ENCODE results near the gene BRCA1. TPM values are rescaled to one million over a fixed set of nuclear protein-coding genes. Genes with fewer than 3 reads are reported as not detected.
"Not testable (repeated sequence)": the region's sequence is repeated elsewhere in the genome, so short reads cannot be mapped to it uniquely, and the experiment has no call there.

Gene BRCA1
- total RNA-seq, 1 donor from 2014 or later, result 6.1 TPM

- FAIRE-seq (no peak), DNase-seq (ENCODE audit: low spot score in 2 of 2) (no peak)
Measured at GRCh38 chr17:43011728-43012472, 113.3 kb downstream of the BRCA1 start.

DNA sequence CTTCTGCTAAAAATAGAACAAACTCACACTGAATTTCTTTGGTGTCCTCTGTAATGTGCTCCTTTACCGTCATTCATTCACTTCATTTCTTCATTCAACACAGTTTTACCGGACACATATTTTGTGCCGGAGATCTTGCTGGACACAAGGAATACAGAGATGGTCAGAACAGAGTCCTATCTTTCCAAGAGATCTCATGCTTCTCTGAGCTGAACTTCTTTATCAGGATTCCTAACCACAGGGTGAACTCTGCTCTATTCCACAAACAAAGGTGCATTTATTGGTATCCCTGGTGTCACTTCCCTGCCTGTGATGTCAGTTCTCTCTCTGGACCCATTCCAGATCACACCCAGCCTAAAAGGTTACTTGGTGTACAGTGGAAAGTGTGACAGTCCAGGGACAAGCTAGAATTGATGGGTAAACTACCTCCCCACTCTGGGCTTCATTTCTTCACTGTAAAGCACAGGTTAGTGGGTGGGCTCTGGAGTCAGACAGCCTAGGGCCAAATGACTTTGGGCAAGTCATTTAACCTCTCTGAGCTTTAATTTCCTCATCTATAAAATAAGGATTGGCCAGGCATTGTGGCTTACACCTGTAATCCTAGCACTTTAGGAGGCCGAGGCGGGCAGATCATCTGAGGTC is 114.4 kb downstream of the BRCA1 start:
- no peak for FAIRE-seq
- DNase-seq (ENCODE audit: low spot score in 2 of 2), result no peak

DNA sequence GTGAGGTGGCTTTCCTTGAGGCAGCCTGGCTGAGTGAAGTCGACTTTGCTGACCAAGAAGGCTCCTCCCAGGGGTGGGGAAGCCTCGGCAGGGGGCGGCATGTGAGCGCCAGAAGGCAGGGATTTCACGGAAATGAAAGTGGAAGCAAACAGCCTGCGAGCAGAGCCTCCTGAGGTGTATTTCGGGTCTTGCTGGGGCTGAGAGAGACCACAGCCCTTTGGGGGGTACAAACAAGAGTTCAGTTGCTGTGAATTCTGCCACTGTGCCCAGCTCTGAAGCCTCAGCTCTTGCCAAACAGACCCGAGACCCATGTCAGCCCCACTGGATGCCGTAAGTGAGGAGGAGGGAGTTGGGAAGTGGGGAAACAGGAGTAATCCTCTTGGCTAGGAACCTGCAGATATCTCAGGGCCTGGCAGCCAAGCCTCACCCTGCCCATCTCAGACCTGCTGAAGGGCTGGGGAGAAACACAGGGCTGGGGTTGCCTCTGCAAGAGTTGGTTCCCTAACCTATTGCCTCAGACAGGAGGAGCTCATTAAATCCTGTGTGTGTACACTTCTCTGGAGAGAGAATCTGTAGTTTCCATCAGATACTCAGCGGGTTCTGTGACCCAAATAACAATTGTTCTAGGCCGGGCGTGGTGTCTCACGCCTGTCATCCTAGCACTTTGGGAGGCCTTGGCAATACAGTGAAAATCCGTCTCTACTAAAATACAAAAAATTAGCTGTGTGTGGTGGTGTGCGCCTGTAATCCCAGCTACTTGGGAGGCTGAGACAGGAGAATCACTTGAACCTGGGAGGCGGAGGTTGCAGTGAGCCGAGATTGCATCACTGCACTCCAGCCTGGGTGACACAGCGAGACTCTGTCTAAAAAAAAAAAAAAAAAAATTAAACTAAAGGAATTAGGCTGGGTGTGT is 118.3 kb downstream of the BRCA1 start, which contains the start of gene IFI35:
Gene IFI35 (plus strand): TSS at position 146 of the 913 bp plus-strand sequence. CDS start 164 bp downstream, at position 310.
- FAIRE-seq, result no peak
- peak in 1 of 2 donors; percentile 62 for DNase-seq (ENCODE audit: low spot score in 2 of 2)

DNA sequence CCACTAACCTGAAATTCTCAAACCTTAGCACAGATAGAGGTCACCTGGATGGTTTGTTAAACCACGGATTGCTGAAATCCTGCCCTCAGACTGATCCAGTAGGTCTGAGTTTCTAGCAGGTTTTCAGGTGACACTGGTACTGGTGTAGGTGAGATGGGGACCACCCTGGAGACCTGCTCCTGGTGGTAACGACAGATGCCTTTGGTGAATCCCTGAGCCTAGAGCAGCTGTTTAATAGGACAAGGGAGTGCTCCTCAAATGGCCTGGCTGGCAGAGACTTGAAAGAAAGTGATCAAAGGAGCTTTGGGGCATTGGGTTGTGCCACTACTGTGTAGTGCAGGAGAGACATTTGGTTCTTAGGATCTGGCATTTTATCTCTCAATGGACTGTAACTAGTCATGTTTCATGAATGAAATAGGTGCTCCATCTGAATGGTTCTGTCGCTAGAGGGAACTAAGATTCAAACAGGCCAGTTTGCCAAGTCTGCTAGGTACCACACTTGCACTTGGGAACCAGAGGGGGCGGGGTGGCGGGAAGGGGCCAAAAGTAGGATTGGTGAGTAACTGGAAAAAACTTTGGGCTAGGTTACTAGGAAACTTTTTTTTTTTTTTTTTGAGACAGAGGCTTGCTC is 121.5 kb downstream of the BRCA1 start:
- no peak for FAIRE-seq

GRCh38 chr17:43000894-43001293 is 124.3 kb downstream of the BRCA1 start:
- DNase-seq (ENCODE audit: low spot score in 2 of 2); FAIRE-seq: not testable (repeated sequence)

More for the DNA sequence above, 121.5 kb downstream of the BRCA1 start:
- DNase-seq (ENCODE audit: low spot score in 2 of 2), result no peak

DNA sequence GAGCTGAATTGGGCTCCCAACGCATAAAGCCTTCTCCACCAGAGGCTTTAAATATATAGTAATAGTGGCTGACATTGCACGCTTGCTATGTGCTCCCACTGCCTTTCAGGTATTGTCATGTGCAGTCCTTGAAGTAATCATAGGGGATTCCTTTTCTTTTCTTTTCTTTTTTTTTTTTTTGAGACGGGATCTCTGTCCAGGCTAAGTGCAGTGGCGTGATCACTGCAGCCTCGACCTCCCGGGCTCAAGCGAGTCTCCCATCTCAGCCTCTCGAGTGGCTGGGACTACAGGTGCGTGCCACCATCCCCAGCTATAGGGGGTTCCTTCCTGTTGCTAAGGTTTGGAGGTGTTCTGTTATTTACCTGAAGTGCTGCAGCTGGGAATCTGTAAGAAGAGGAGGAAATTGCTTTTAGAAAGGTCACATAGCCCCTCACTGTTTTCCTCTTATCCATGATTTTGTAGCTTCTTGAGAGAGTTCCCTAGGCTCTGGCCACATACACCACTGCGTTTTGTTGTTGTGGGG is 126.1 kb downstream of the BRCA1 start:
- FAIRE-seq (no peak), DNase-seq (ENCODE audit: low spot score in 2 of 2) (no peak)

DNA sequence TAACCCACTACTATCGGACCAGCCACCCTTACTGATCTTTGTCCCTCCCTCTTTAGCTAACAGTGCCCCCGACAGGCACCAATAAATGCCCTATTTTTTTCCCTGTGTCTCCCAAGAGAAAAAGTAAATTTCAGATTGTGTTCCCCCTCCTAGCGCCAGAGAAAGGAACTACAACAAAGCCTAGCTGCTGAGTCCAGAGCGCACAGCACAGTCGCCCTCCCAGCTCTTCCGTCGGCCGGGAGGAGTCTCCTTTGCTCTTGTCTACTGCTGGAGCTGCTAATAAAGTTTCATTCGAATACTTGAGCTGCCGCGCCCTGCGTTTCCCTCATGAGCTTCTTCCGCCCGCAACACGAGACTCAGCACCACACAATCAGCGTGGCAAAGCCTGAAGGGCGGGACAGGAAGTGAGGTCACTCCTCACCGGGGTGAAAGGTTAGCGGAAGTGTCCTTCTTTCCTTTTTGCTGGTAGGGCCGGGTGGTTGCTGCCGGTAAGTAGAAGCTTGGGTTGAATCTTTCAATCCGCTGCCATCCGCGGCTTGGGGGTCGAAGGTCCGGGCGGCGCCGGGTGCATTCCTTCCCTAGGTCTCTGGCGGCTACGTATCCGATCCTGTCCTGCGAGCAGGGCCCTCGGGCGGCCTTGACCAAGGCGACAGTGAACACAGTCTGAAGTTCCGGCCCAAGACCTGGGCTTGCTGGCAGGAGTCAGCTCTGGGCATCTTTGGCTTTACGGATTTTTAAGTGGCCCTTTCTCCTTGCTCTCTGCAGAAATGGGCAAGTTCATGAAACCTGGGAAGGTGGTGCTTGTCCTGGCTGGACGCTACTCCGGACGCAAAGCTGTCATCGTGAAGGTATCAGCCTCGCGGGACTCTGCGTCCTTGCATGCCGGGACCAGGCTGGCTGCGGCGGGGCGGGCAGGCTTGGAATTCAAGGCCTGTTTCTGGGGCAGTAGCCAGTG is 126.9 kb downstream of the BRCA1 start, which contains the start of gene RPL27:
Gene RPL27 (plus strand): TSS at position 436 of the 955 bp plus-strand sequence. CDS start 332 bp downstream, at position 768.
- peak; percentile 84 to 95 for DNase-seq (ENCODE audit: low spot score in 2 of 2)
- FAIRE-seq, result peak; percentile 96

DNA sequence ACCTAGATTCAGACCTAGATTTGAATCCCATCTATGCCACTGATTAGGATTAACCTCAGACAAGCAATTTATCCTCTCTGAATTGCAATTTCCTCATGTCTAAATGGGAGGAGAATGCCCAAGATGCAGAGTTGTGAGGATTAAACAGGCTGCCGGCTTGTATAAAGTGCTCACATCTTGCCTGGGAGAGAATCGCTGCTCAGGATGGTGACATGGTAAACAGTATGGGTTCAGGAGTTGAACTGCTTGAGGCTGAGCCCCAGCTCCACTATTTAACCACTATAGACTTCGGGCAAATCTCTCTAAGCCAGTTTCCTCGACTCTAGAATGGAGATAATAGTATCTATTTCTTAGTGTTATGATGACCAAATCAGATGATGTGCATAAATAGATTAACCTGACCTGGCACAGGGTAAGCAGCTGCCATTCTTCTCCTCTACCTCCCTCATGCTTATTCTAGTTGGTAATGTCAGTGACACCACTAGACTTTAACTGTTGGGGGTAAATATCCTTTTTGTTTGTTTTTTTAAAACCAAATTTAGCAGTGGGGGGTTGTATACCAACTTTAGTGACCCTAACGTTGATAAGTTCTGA is 127.7 kb downstream of the BRCA1 start:
- FAIRE-seq (no peak), DNase-seq (ENCODE audit: low spot score in 2 of 2) (no peak)

Small RNA genes lying within 50 kb of the gene (small RNA-seq; reads per million reads assigned to genes)
- gene AC060780.2 (not detected), gene AC060780.3 (not detected), gene AC135721.1 (not detected)

Other genes with a start within 250 kb of the BRCA1 start
- not detected for gene G6PC1, start 224.6 kb downstream of the BRCA1 start, total RNA-seq
- gene AARSD1, start 160.9 kb downstream of the BRCA1 start, total RNA-seq, result 28.5 TPM
- 2.9 TPM for gene PTGES3L, start 145.3 kb downstream of the BRCA1 start, total RNA-seq
- 14.3 TPM for gene RUNDC1, start 144.8 kb downstream of the BRCA1 start, total RNA-seq
- 1,220 TPM for gene RPL27, start 126.9 kb downstream of the BRCA1 start, total RNA-seq
- gene IFI35, start 118.6 kb downstream of the BRCA1 start, total RNA-seq, result 1.2 TPM
- gene VAT1, start 103.0 kb downstream of the BRCA1 start, total RNA-seq, result 77.9 TPM
- gene RND2, start 100.1 kb downstream of the BRCA1 start, total RNA-seq, result 4.5 TPM
- 66.0 TPM for gene NBR1, start 45.9 kb upstream of the BRCA1 start, total RNA-seq
- under 0.01 TPM for gene TMEM106A, start 86.5 kb upstream of the BRCA1 start, total RNA-seq
- not detected for gene CCDC200, start 103.3 kb upstream of the BRCA1 start, total RNA-seq
- gene RNU2-1, start 108.6 kb upstream of the BRCA1 start, total RNA-seq, result not detected